HFFc6 (cell line): Measurements from ENCODE around the gene WBP2NL. TPM values are rescaled to one million over a fixed set of nuclear protein-coding genes. Genes with fewer than 3 reads are reported as not detected.

ENCODE experiments used
- DNase-seq: peaks from one replicate; pipeline ENCODE4 v3.0.0-alpha.2; 2018
- H3K27ac Mint-ChIP-seq: 2 replicates; pipeline ENCODE4 v1.8.0; 2020; ENCODE audit warnings: mild to moderate bottlenecking, mixed read lengths
- H3K27me3 Mint-ChIP-seq: 2 replicates; pipeline ENCODE4 v1.8.0; 2021; ENCODE audit warnings: mild to moderate bottlenecking, moderate library complexity, mixed read lengths; ENCODE audit not compliant: insufficient read depth
- H3K36me3 Mint-ChIP-seq: 2 replicates; pipeline ENCODE4 v1.8.0; 2021; ENCODE audit warnings: low read depth, mixed read lengths
- H3K4me1 Mint-ChIP-seq: 2 replicates; pipeline ENCODE4 v1.8.0; 2020; ENCODE audit warnings: low read depth, mixed read lengths
- H3K4me3 Mint-ChIP-seq: 2 replicates; pipeline ENCODE4 v1.8.0; 2020; ENCODE audit warnings: mild to moderate bottlenecking, moderate library complexity, mixed read lengths
- H3K9me3 Mint-ChIP-seq: 2 replicates; pipeline ENCODE4 v1.8.0; 2020; ENCODE audit warnings: mild to moderate bottlenecking, mixed read lengths
- CTCF ChIP-seq: fragments of 200-600 bp; sonication (generic); IDR thresholded peaks from 2 replicates; pipeline ENCODE4 v1.5.0; 2021; ENCODE audit warnings: antibody characterized with exemption, mild to moderate bottlenecking
- total RNA-seq, 6 experiments: library from RNA; stranded (reverse); fragmentation: NEBNext Ultra II Directional; extraction: Animal tissue kit (Norgen Biotek cat#: 25700); gene quantifications; 2 replicates in 1 of 6; 3 replicates in 5 of 6; pipeline ENCODE4 v1.2.3, GENCODE V29; 2021

Gene WBP2NL
- total RNA-seq, 6 experiments from 2014 or later: not detected

GRCh38 chr22:41957941-41958556 lies 40.5 kb upstream of the WBP2NL start:
- DNase-seq: no peak
- Mint-ChIP-seq H3K36me3 (no peaks in the 10 kb centered on the region), H3K4me3 (no peak overlapping the region), H3K27me3 (peaks cover 5% of the 10 kb centered on the region), H3K27ac (no peak overlapping the region), H3K9me3 (no peaks in the 10 kb centered on the region), H3K4me1 (peaks cover 5% of the 10 kb centered on the region)
- no peak; the same call in none of the 2 replicates for TF ChIP-seq CTCF

- no peak overlapping the region for H3K27ac Mint-ChIP-seq
- H3K27me3 Mint-ChIP-seq: peaks cover 2% of the 10 kb centered on the region
These were observed 35.0 kb upstream of the WBP2NL start for GRCh38 chr22:41963453-41964111.

DNA sequence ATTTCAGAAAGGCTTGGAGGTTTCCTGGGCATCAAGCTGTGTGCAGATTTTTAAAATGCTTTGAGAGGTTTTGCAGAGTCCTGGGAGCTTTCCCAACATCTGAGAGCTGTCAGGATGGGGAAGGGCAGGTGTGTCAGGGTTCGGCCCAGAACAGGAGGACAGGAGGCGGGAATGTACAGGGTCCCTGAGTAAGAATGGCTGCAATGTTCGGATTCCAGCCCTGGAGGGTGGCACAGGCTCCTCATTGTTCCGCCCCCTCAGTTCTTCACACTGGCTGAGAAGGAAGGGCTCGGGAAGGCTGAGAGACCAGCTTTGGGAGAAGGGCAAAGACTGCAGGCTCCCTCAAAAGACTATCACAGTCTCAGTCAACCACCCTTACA lies 34.5 kb upstream of the WBP2NL start:
- peaks cover 2% of the 10 kb centered on the region for H3K27me3 Mint-ChIP-seq
- no peaks in the 10 kb centered on the region for H3K36me3 Mint-ChIP-seq
- no peak overlapping the region for H3K27ac Mint-ChIP-seq
- no peak for DNase-seq
- no peak for TF ChIP-seq CTCF
- H3K9me3 Mint-ChIP-seq: no peaks in the 10 kb centered on the region
- no peak overlapping the region for H3K4me3 Mint-ChIP-seq
- peaks cover 10% of the 10 kb centered on the region for H3K4me1 Mint-ChIP-seq

More at GRCh38 chr22:41963453-41964111, 35.0 kb upstream of the WBP2NL start:
- Mint-ChIP-seq H3K36me3 (no peaks in the 10 kb centered on the region), H3K9me3 (no peaks in the 10 kb centered on the region), H3K4me3 (no peak overlapping the region), H3K4me1 (peaks cover 10% of the 10 kb centered on the region)
- TF ChIP-seq CTCF: no peak
- no peak for DNase-seq

DNA sequence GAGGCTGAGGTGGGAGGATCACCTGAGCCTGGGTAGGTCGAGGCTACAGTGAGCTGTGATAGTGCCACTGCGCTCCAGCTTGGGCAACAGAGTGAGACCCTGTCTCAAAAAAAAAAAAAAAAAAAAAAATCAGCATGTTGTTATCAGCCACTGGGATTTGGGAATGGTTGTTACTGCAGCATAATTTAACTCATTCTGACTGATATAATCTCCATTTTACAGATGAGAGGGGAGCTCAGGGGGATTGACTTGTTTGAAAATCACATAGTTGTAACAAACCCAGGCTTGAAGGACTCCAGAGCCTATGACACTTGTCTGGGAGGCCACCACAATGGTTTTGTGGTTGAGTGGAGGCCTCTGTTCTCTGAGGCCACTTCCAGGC lies 32.4 kb upstream of the WBP2NL start:
- DNase-seq: no peak
- peaks cover 11% of the 10 kb centered on the region for H3K27me3 Mint-ChIP-seq
- H3K27ac Mint-ChIP-seq: peak overlapping the region; percentile 74
- no peak overlapping the region for H3K4me3 Mint-ChIP-seq
- peaks cover 10% of the 10 kb centered on the region for H3K4me1 Mint-ChIP-seq
- no peaks in the 10 kb centered on the region for H3K36me3 Mint-ChIP-seq
- no peaks in the 10 kb centered on the region for H3K9me3 Mint-ChIP-seq
- TF ChIP-seq CTCF: no peak

DNA sequence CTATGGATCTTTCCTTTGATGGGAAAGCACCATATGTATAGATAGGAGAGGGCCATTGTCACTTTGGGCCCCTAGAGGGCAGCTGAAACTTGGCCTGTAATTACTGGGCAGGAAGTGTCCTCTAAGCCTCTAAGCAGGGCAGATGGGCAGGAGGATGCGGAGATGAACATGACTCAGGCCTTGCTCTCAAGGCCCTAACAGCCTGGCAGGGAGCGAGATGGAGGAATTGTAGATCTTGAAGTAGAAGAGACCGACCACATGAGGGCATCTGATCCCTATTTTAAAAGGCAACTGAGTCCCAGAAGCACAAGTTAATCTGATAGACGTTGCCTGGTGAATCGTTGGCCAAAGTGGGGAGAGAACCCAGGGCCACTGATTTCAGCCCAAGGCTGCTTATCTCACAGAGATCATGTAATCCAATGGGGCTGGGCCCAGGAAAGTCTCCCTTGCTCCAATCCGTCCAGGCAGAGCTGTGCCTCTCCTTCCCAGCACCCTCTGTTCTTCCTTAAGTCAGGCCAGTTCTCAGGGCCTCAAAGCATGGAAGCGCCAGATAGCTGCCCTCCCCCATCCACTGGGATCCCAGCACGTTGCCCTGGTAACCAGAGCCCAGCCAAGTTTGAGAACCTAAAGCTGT lies 31.9 kb upstream of the WBP2NL start:
- Mint-ChIP-seq H3K4me1 (peaks cover 10% of the 10 kb centered on the region), H3K4me3 (no peak overlapping the region), H3K27ac (peak overlapping the region; percentile 74), H3K36me3 (no peaks in the 10 kb centered on the region), H3K27me3 (peaks cover 14% of the 10 kb centered on the region), H3K9me3 (no peaks in the 10 kb centered on the region)
- peak; percentile 94 for DNase-seq
- TF ChIP-seq CTCF: peak; percentile 78
